Gastrocnemius medialis (tissue), 4 donors: ENCODE results near the gene WDR53. TPM values are rescaled to one million over a fixed set of nuclear protein-coding genes. Genes with fewer than 3 reads are reported as not detected.

Experiments
- ATAC-seq, 2 donors: fragments of 150-250 bp; one replicate each; pipeline ENCODE4 v1.9.1; 2016
- DNase-seq, 2 donors: peaks; one replicate each; pipeline ENCODE4 v3.0.0-alpha.2; 2019
- H3K27ac ChIP-seq, 4 donors: fragments of 200-600 bp; sonication (generic); 1 replicate in 1 of 4; 2 replicates in 3 of 4; pipeline ENCODE4 v1.5.1; 2016 to 2018; ENCODE audit warnings: mild to moderate bottlenecking in 2 of 4, moderate library complexity in 1 of 4
- H3K27me3 ChIP-seq, 3 donors: fragments of 200-600 bp; sonication (generic) in 2 of 3; 1 replicate in 1 of 3; 2 replicates in 2 of 3; pipeline versions ENCODE4 v1.5.1 to v1.6.0; 2016 to 2019; ENCODE audit warnings: mild to moderate bottlenecking in 1 of 3, moderate library complexity in 1 of 3
- H3K36me3 ChIP-seq, 2 donors: fragments of 200-600 bp; sonication (generic) in 1 of 2; one replicate each; pipeline ENCODE4 v1.5.1; 2017 to 2018
- H3K4me1 ChIP-seq, 2 donors: fragments of 200-600 bp; sonication (generic) in 1 of 2; one replicate each; pipeline ENCODE4 v1.5.1; 2016 to 2017; ENCODE audit warnings: mild to moderate bottlenecking in 2 of 2
- H3K4me3 ChIP-seq, 4 donors: fragments of 200-600 bp; sonication (generic) in 3 of 4; 1 replicate in 1 of 4; 2 replicates in 3 of 4; pipeline ENCODE4 v1.5.1; 2016 to 2019; ENCODE audit warnings: mild to moderate bottlenecking in 2 of 4
- H3K9me3 ChIP-seq, 3 donors: fragments of 200-600 bp; sonication (generic) in 2 of 3; 1 replicate in 1 of 3; 2 replicates in 2 of 3; pipeline ENCODE4 v1.5.1; 2016 to 2019
- CTCF ChIP-seq, 5 experiments: fragments of 450-650 bp in 3 of 5; fragments of 200-600 bp in 2 of 5; sonication (generic) in 2 of 5; IDR thresholded peaks in 4 of 5; conservative IDR thresholded peaks in 1 of 5; 1 replicate in 4 of 5; 2 replicates in 1 of 5; pipeline ENCODE4 v1.5.1; 2016 to 2019; ENCODE audit warnings: antibody characterized with exemption in 5 of 5, mild to moderate bottlenecking in 3 of 5, moderate library complexity in 3 of 5
- POLR2A ChIP-seq, 2 donors: fragments of 450-650 bp; IDR thresholded peaks; one replicate each; pipeline ENCODE4 v1.6.1; 2017; ENCODE audit warnings: antibody characterized with exemption in 2 of 2, mild to moderate bottlenecking in 2 of 2, moderate library complexity in 2 of 2
- in situ Hi-C, 4 donors: fragments of 200-750 bp; cut with MboI; loops; one replicate each; pipeline versions ENCODE4 v1.15.0 to v1.8.0; 2017; ENCODE audit warnings: low sequenced_read_pairs in 4 of 4
- intact Hi-C: fragments of 100-400 bp; cut with DNase I; formaldehyde crosslinking; loops from one replicate; pipeline ENCODE4 v1.15.1; 2023; ENCODE audit warnings: low total_unique reads
- total RNA-seq, 4 donors: library from RNA; depleted of rRNA; stranded (reverse); fragments of >200 nt; gene quantifications; one replicate each; pipeline versions ENCODE4 v1.1.0 to v1.2.3, GENCODE V29; 2016

Gene WDR53
- total RNA-seq, 4 donors from 2014 or later: 4.8 to 8.3 (median 6.7) TPM

DNA sequence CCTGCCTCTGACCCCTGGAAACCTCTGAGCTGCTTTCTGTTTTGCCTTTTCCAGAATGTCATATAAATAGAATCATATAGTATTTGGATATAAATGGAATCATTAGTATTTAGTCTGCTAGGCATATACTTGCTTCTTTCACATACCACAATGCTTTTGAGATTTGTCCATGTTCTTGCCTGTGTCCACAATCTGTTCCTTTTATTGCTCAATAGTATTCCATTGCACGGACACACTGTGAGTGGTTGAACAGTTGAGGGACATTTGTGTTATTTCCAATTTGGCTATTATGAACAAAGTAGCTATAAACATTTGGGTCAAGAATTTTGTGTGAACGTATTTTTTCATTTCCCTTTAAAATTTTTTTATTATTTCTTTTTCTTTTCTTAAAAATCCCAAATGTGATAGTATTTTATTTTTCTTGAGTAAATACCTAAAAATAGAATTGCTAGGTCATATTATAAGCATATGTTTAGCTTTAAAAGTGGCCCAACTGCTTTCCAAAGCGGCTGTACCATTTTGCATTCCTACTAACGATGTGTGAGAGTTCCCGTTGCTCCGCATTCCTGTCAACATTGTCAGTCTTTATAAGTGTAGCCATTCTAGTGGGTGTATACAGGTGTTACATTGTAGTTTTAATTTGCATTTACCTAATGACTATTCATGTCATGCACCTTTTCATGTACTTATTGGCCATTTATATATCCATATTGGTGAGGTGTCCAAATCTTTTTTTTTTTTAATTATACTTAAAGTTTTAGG is 26.5 kb downstream of the WDR53 start:
- H3K27ac ChIP-seq: no peak overlapping the region
- H3K4me1 ChIP-seq: peaks cover 3 to 5% of the 10 kb centered on the region in 2 donors
- DNase-seq: no peak
- intact Hi-C loops: no loop called here
- ATAC-seq: peak; percentile 47 to 55
- TF ChIP-seq CTCF (IDR thresholded peaks at IDR 0.05 in 4 of 5, conservative IDR thresholded peaks at IDR 0.05 in 1 of 5) (no peak), POLR2A (IDR thresholded peaks at IDR 0.05) (no peak)
- H3K4me3 ChIP-seq: no peak overlapping the region
- no peaks in the 10 kb centered on the region for H3K36me3 ChIP-seq
- no peaks in the 10 kb centered on the region for H3K27me3 ChIP-seq
- in situ Hi-C loops: no loop called here
- H3K9me3 ChIP-seq: no peaks in the 10 kb centered on the region

DNA sequence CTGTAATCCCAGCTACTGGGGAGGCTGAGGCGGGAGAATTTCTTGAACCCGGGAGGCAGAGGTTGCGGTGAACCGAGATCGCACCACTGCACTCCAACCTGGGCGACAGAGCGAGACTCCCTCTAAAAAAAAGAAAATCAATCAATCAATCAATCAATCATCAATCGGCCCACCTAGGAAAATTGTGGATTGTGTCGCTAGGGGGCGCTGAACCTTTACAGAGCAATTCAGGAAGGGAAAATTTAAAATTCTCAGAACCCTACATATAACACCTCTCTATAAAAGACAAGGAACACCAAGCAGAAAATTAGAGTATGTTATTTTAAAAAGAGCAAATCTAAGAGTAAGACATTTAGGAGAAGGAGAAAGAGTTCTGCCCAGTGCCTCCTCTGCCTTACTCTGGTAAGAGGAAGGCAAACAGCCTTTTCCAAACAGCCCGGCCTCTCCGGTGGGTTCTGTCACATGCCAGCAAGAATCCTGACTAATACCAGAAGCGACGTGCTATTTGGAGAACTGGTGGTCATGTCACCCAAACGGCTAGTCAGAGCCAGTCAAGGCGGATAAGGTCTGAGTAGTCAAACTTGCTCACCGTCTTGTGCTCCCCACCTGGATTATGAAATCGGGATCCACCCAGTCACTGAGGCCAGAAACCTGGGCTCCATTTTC is 30.9 kb downstream of the WDR53 start:
- in situ Hi-C loops (loop anchor here in 3 of 4 donors (10.0 kb wide), 1 partner anchor 147 kb away; no protein-coding TSS in a partner anchor), intact Hi-C loops (loop anchor here (2.0 kb wide), 1 partner anchor 147 kb away; no protein-coding TSS in a partner anchor)
- H3K36me3 ChIP-seq: no peaks in the 10 kb centered on the region
- ATAC-seq (no peak), DNase-seq (no peak)
- peak; percentile 51 to 84 (median 62) for TF ChIP-seq CTCF (IDR thresholded peaks at IDR 0.05 in 4 of 5, conservative IDR thresholded peaks at IDR 0.05 in 1 of 5)
- TF ChIP-seq POLR2A (IDR thresholded peaks at IDR 0.05): no peak
- no peak overlapping the region for H3K4me3 ChIP-seq
- no peaks in the 10 kb centered on the region for H3K27me3 ChIP-seq
- H3K9me3 ChIP-seq: no peaks in the 10 kb centered on the region
- H3K27ac ChIP-seq: no peak overlapping the region
- H3K4me1 ChIP-seq: peaks cover 3 to 5% of the 10 kb centered on the region in 2 donors

GRCh38 chr3:196533260-196533681 is 35.1 kb downstream of the WDR53 start:
- H3K27me3 ChIP-seq: peaks cover 0 to 5% (median 0%) of the 10 kb centered on the region in 3 donors
- no peak for TF ChIP-seq POLR2A (IDR thresholded peaks at IDR 0.05)
- no peak for TF ChIP-seq CTCF (IDR thresholded peaks at IDR 0.05 in 4 of 5, conservative IDR thresholded peaks at IDR 0.05 in 1 of 5)
- H3K9me3 ChIP-seq: no peaks in the 10 kb centered on the region
- no peak overlapping the region for H3K4me3 ChIP-seq
- DNase-seq (no peak), ATAC-seq (no peak)
- intact Hi-C loops: no loop called here
- H3K4me1 ChIP-seq: peaks cover 3 to 5% of the 10 kb centered on the region in 2 donors
- H3K27ac ChIP-seq: no peak overlapping the region
- H3K36me3 ChIP-seq: no peaks in the 10 kb centered on the region
- in situ Hi-C loops: loop anchor here in 3 of 4 donors (10.0 kb wide), 1 partner anchor 152 kb away; no protein-coding TSS in a partner anchor

GRCh38 chr3:196531418-196531817 is 36.9 kb downstream of the WDR53 start:
- no peak for DNase-seq
- no peak overlapping the region for H3K27ac ChIP-seq
- H3K4me1 ChIP-seq: no peaks in the 10 kb centered on the region
- no peak for ATAC-seq
- H3K27me3 ChIP-seq: peaks cover 0 to 5% (median 0%) of the 10 kb centered on the region in 3 donors
- intact Hi-C loops: no loop called here
- TF ChIP-seq POLR2A (IDR thresholded peaks at IDR 0.05) (no peak), CTCF (IDR thresholded peaks at IDR 0.05 in 4 of 5, conservative IDR thresholded peaks at IDR 0.05 in 1 of 5) (no peak)
- peak overlapping the region in 1 of 4 donors; percentile 4 for H3K4me3 ChIP-seq
- H3K9me3 ChIP-seq: no peaks in the 10 kb centered on the region
- no peaks in the 10 kb centered on the region for H3K36me3 ChIP-seq
- in situ Hi-C loops: loop anchor here in 3 of 4 donors (10.0 kb wide), 1 partner anchor 153 kb away; no protein-coding TSS in a partner anchor
